ENCODE data around the gene PLEKHA6. TPM values are rescaled to one million over a fixed set of nuclear protein-coding genes. Genes with fewer than 3 reads are reported as not detected.
A peak's percentile ranks its signal among the peaks of the same experiment; 100 is the strongest.

Gene PLEKHA6
- total RNA-seq, 1 experiment from 2014 or later, result 2.1 TPM

DNA sequence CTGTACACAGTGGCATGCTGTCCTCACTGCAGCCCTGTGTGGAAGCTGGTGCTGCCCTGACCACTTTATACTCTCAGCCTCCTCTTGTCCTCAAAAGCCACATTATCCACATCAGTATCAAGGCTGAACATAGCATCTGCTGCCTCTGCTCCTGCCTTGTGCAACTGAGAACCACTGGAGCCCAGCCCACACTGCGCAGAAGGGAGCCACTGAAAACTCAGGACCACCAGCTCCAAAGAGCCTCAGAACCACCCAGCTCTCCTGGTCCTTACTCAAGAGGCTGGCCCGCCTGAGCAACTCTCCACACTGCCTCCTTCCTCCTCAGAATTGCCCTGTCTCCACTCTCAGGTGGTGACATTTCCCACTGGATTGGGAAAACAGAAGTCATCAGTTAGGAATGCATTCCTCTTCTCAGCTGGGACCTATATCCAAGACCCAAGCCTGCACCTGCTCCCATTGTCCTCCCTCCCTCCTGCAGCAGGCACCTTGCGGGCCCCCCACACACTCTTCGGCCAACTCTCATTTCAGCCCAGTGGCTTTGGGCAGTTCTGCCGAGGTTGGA is 156.4 kb downstream of the PLEKHA6 start:
- Histone ChIP-seq H2BK12ac (ENCODE audit: insufficient read length, low read depth, low read length) (no peak overlapping the region), H2BK20ac (ENCODE audit: low read depth, low read length, poor library complexity, severe bottlenecking) (no peak overlapping the region), H3K27ac (ENCODE audit: insufficient read length, low read depth, low read length) (no peak overlapping the region), H3K4me2 (ENCODE audit: insufficient read depth, insufficient read length, low read length) (no peak overlapping the region), H3K14ac (ENCODE audit: insufficient read depth, low read length) (no peak overlapping the region), H3K9me3 (ENCODE audit: control insufficient read depth, low read depth, low read length) (no peaks in the 10 kb centered on the region), H3K9ac (ENCODE audit: extremely low read depth, insufficient read length, low read length) (no peak overlapping the region), H3K56ac (ENCODE audit: insufficient read length, low read depth, low read length) (no peak overlapping the region), H4K91ac (ENCODE audit: insufficient read length, low read depth, low read length) (no peak overlapping the region), H3K79me2 (ENCODE audit: insufficient read depth, low read length) (no peaks in the 10 kb centered on the region), H3K18ac (ENCODE audit: insufficient read length, low read depth, low read length) (no peak overlapping the region), H3K4ac (ENCODE audit: low read depth, low read length) (no peak overlapping the region), H3T11ph (ENCODE audit: low read length) (no peak overlapping the region), H3K23me2 (ENCODE audit: insufficient read length, low read depth, low read length, poor library complexity, severe bottlenecking) (no peaks in the 10 kb centered on the region), H4K5ac (ENCODE audit: insufficient read length, low read depth, low read length) (no peak overlapping the region), H4K8ac (replicated peaks; ENCODE audit: insufficient read length, low read depth, low read length) (peak overlapping the region; percentile 17), H3K79me1 (ENCODE audit: insufficient read depth, low read depth, low read length, poor library complexity, severe bottlenecking) (no peaks in the 10 kb centered on the region), H3K4me1 (ENCODE audit: insufficient read depth, low read length) (no peaks in the 10 kb centered on the region; the same call in 1 of the 2 replicates), H3K23ac (ENCODE audit: insufficient read length, low read depth, low read length) (no peak overlapping the region), H2BK5ac (ENCODE audit: insufficient read length, low read length) (no peak overlapping the region), H3K27me3 (ENCODE audit: insufficient read depth, low read length) (no peaks in the 10 kb centered on the region), H2AFZ (ENCODE audit: low read length) (no peak overlapping the region), H4K20me1 (ENCODE audit: control insufficient read depth, insufficient read depth, insufficient read length) (no peaks in the 10 kb centered on the region), H2BK120ac (ENCODE audit: low read depth, low read length, poor library complexity, severe bottlenecking) (no peak overlapping the region), H2AK5ac (ENCODE audit: insufficient read length, low read length) (no peak overlapping the region), H2BK15ac (ENCODE audit: low read depth, low read length) (no peak overlapping the region)
- TF ChIP-seq, protein P1, sequence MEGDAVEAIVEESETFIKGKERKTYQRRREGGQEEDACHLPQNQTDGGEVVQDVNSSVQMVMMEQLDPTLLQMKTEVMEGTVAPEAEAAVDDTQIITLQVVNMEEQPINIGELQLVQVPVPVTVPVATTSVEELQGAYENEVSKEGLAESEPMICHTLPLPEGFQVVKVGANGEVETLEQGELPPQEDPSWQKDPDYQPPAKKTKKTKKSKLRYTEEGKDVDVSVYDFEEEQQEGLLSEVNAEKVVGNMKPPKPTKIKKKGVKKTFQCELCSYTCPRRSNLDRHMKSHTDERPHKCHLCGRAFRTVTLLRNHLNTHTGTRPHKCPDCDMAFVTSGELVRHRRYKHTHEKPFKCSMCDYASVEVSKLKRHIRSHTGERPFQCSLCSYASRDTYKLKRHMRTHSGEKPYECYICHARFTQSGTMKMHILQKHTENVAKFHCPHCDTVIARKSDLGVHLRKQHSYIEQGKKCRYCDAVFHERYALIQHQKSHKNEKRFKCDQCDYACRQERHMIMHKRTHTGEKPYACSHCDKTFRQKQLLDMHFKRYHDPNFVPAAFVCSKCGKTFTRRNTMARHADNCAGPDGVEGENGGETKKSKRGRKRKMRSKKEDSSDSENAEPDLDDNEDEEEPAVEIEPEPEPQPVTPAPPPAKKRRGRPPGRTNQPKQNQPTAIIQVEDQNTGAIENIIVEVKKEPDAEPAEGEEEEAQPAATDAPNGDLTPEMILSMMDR (conservative IDR thresholded peaks at IDR 0.05), result no peak
- Mint-ChIP-seq H3K4me1 (peaks cover 28 to 30% of the 10 kb centered on the region in 2 experiments), H3K36me3 (ENCODE audit: insufficient read depth in 1 of 3, low read depth in 3 of 3) (no peaks in the 10 kb centered on the region), H3K9me3 (no peaks in the 10 kb centered on the region), H3K27ac (peak overlapping the region in 1 of 3 experiments; percentile 91; a peak in 1 of 7 replicates), H3K4me3 (no peak overlapping the region), H3K27me3 (ENCODE audit: low read depth) (no peaks in the 10 kb centered on the region; the same call in 1 of the 2 replicates)
- no peak for DNase-seq
- no CpG with 5 or more reads among the region's 5 CpGs for whole genome bisulfite sequencing (ENCODE audit: extremely low coverage, insufficient read length, low lambda C conversion rate)
